HepG2 (cell line): ENCODE data around the gene DDAH1. TPM values are rescaled to one million over a fixed set of nuclear protein-coding genes. Genes with fewer than 3 reads are reported as not detected.

ENCODE experiments used
- CENPT ChIP-seq: sonication (generic); formaldehyde crosslinking; IDR thresholded peaks from 2 replicates; pipeline ENCODE4 v1.8.0; 2022; ENCODE audit warnings: low read depth, mild to moderate bottlenecking, moderate library complexity, missing genetic modification reagents
- ELF3 ChIP-seq: IDR thresholded peaks from 2 replicates; pipeline ENCODE4 v1.6.1; 2016; ENCODE audit warnings: missing genetic modification reagents, missing compliant biosample characterization
- RBFOX2 ChIP-seq: fragments of 200-400 bp; formaldehyde crosslinking; IDR thresholded peaks from 2 replicates; pipeline ENCODE4 v1.6.1; 2017; ENCODE audit warnings: low read depth, mild to moderate bottlenecking, low read length
- REPIN1 ChIP-seq: sonication (generic); formaldehyde crosslinking; IDR thresholded peaks from 2 replicates; pipeline ENCODE4 v1.8.0; 2022; ENCODE audit warnings: missing genetic modification reagents, low read depth, mild to moderate bottlenecking, borderline replicate concordance
- SMAD9 ChIP-seq: sonication (generic); formaldehyde crosslinking; IDR thresholded peaks from 2 replicates; pipeline ENCODE4 v1.5.1; 2020; ENCODE audit warnings: mild to moderate bottlenecking, missing genetic modification reagents
- SMARCC2 ChIP-seq: fragments of 450-650 bp; IDR thresholded peaks from 2 replicates; pipeline ENCODE4 v1.6.1; 2017; ENCODE audit warnings: antibody characterized with exemption, mild to moderate bottlenecking
- ZNF431 ChIP-seq: sonication (generic); formaldehyde crosslinking; IDR thresholded peaks from 2 replicates; pipeline ENCODE4 v1.9.0; 2022; ENCODE audit warnings: missing genetic modification reagents, low read depth, mild to moderate bottlenecking, borderline replicate concordance
- ZNF468 ChIP-seq: sonication (generic); formaldehyde crosslinking; IDR thresholded peaks from 2 replicates; pipeline ENCODE4 v1.8.0; 2022; ENCODE audit warnings: mild to moderate bottlenecking, moderate library complexity, missing genetic modification reagents
- polyA plus RNA-seq, 8 experiments: library from polyadenylated mRNA; depleted of rRNA in 3 of 8; stranded (reverse) in 7 of 8; unstranded in 1 of 8; fragments of >200 nt; fragmentation: Illumina TruSeq in 4 of 8; extraction: Trizol in 4 of 8; gene quantifications; 2 replicates each; pipeline versions ENCODE4 v1.2.1 to v1.2.3, GENCODE V29; 2011 to 2016; ENCODE audit warnings: low read depth in 4 of 8, missing spikeins in 1 of 8, mixed read lengths in 1 of 8; ENCODE audit not compliant: insufficient read depth in 1 of 8
- total RNA-seq, 5 experiments: library from RNA; depleted of rRNA; stranded (reverse); fragments of >200 nt; fragmentation: Illumina TruSeq; extraction: Trizol; gene quantifications; 2 replicates each; pipeline ENCODE4 v1.2.3, GENCODE V29; 2016; ENCODE audit warnings: low read depth in 1 of 5
- TF ChIP-seq, protein P1 (sequence below): sonication (generic); formaldehyde crosslinking; IDR thresholded peaks from 2 replicates; pipeline ENCODE4 v1.4.0; 2020; ENCODE audit warnings: missing genetic modification reagents
- TF ChIP-seq, protein P2 (sequence below): sonication (generic); formaldehyde crosslinking; IDR thresholded peaks from 2 replicates; pipeline ENCODE4 v1.4.0; 2020; ENCODE audit warnings: low read depth, mild to moderate bottlenecking, missing genetic modification reagents
- TF ChIP-seq, protein P3 (sequence below): sonication (generic); formaldehyde crosslinking; IDR thresholded peaks from 2 replicates; pipeline ENCODE4 v1.4.0; 2020; ENCODE audit warnings: missing genetic modification reagents
- TF ChIP-seq, protein P4 (sequence below): sonication (generic); formaldehyde crosslinking; IDR thresholded peaks from 2 replicates; pipeline ENCODE4 v1.8.1; 2023; ENCODE audit warnings: mild to moderate bottlenecking, inconsistent platforms, moderate library complexity, missing genetic modification reagents, borderline replicate concordance
- TF ChIP-seq, protein P5 (sequence below): IDR thresholded peaks from 2 replicates; pipeline ENCODE4 v1.6.1; 2016; ENCODE audit warnings: low read depth, borderline replicate concordance
- TF ChIP-seq, protein P6 (sequence below): sonication (generic); formaldehyde crosslinking; IDR thresholded peaks from 2 replicates; pipeline ENCODE4 v1.4.0; 2020; ENCODE audit warnings: missing genetic modification reagents, borderline replicate concordance
- TF ChIP-seq, protein P7 (sequence below): sonication (generic); formaldehyde crosslinking; IDR thresholded peaks from 2 replicates; pipeline ENCODE4 v1.4.0; 2020; ENCODE audit warnings: missing genetic modification reagents, borderline replicate concordance

DDAH1 gene
- total and polyA plus RNA-seq, 2 of the 13 experiments (the other 11 are each of a cell fraction or from before 2014, with no cell fraction given), result 39.7 to 64.4 TPM

DNA sequence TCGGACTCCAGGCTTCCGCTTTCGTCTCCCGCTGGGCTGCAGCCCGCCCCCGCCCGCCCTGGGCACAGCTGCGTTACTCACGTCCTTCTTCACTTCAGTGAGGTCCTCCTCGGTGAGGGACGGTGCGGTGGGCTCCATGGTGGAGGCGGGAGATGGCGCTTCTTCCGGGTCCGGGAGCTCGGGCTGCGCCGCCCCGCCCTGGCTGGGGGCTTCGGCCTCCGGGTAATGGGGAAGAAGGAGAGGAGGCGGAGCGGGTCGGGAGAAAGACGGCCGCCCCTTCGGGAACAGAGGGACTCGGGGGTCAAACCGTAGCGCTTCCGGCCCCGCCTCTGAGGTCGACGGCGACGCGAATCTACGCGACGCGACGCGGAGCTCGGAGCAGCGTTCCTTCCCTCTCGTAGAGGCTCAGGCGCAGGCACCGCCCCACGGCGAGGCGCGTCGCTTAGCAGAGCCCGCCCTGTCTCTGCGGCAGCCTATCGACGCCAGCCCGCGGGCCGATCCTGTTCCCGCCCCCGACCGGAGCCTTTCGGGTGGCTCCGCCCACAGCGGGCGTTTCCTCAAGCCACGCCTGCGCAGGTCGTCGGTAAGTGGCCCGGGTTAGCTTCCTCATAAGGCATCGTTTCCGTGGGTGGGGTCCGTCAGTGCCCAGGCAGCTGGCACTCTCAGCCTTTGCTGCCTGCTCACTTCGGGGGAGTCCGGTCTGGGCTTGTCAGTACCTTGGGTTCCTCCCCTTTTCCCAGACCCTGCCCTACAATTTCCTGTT, 188.6 kb downstream of the DDAH1 start, which contains the start of gene BCL10 (continued):
- TF ChIP-seq, protein P1, sequence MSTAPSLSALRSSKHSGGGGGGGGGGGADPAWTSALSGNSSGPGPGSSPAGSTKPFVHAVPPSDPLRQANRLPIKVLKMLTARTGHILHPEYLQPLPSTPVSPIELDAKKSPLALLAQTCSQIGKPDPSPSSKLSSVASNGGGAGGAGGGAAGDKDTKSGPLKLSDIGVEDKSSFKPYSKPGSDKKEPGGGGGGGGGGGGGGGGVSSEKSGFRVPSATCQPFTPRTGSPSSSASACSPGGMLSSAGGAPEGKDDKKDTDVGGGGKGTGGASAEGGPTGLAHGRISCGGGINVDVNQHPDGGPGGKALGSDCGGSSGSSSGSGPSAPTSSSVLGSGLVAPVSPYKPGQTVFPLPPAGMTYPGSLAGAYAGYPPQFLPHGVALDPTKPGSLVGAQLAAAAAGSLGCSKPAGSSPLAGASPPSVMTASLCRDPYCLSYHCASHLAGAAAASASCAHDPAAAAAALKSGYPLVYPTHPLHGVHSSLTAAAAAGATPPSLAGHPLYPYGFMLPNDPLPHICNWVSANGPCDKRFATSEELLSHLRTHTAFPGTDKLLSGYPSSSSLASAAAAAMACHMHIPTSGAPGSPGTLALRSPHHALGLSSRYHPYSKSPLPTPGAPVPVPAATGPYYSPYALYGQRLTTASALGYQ (CRISPR knock-in tag), result no peak
- TF ChIP-seq CENPT (CRISPR knock-in tag) (no peak), SMAD9 (no peak), RBFOX2 (peak; percentile 95), REPIN1 (0 out of 2 replicates have a peak, but pooled peaks have one; percentile 10), ELF3 (CRISPR knock-in tag) (peak; percentile 80), SMARCC2 (no peak), ZNF431 (CRISPR knock-in tag) (no peak; the same call in 1 of the 2 replicates), ZNF468 (CRISPR knock-in tag) (no peak)
- TF ChIP-seq, protein P2, sequence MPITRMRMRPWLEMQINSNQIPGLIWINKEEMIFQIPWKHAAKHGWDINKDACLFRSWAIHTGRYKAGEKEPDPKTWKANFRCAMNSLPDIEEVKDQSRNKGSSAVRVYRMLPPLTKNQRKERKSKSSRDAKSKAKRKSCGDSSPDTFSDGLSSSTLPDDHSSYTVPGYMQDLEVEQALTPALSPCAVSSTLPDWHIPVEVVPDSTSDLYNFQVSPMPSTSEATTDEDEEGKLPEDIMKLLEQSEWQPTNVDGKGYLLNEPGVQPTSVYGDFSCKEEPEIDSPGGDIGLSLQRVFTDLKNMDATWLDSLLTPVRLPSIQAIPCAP (CRISPR knock-in tag), result no peak
- TF ChIP-seq, protein P3, sequence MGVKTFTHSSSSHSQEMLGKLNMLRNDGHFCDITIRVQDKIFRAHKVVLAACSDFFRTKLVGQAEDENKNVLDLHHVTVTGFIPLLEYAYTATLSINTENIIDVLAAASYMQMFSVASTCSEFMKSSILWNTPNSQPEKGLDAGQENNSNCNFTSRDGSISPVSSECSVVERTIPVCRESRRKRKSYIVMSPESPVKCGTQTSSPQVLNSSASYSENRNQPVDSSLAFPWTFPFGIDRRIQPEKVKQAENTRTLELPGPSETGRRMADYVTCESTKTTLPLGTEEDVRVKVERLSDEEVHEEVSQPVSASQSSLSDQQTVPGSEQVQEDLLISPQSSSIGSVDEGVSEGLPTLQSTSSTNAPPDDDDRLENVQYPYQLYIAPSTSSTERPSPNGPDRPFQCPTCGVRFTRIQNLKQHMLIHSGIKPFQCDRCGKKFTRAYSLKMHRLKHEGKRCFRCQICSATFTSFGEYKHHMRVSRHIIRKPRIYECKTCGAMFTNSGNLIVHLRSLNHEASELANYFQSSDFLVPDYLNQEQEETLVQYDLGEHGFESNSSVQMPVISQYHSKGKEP (CRISPR knock-in tag), result no peak
- TF ChIP-seq, protein P4, sequence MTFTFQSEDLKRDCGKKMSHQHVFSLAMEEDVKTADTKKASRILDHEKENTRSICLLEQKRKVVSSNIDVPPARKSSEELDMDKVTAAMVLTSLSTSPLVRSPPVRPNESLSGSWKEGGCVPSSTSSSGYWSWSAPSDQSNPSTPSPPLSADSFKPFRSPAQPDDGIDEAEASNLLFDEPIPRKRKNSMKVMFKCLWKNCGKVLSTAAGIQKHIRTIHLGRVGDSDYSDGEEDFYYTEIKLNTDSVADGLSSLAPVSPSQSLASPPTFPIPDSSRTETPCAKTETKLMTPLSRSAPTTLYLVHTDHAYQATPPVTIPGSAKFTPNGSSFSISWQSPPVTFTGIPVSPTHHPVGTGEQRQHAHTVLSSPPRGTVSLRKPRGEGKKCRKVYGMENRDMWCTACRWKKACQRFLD (CRISPR knock-in tag), result no peak
- TF ChIP-seq, protein P5, sequence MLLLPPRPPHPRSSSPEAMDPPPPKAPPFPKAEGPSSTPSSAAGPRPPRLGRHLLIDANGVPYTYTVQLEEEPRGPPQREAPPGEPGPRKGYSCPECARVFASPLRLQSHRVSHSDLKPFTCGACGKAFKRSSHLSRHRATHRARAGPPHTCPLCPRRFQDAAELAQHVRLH, result peak; percentile 34; the same call in 1 of the 2 replicates
- TF ChIP-seq, protein P6, sequence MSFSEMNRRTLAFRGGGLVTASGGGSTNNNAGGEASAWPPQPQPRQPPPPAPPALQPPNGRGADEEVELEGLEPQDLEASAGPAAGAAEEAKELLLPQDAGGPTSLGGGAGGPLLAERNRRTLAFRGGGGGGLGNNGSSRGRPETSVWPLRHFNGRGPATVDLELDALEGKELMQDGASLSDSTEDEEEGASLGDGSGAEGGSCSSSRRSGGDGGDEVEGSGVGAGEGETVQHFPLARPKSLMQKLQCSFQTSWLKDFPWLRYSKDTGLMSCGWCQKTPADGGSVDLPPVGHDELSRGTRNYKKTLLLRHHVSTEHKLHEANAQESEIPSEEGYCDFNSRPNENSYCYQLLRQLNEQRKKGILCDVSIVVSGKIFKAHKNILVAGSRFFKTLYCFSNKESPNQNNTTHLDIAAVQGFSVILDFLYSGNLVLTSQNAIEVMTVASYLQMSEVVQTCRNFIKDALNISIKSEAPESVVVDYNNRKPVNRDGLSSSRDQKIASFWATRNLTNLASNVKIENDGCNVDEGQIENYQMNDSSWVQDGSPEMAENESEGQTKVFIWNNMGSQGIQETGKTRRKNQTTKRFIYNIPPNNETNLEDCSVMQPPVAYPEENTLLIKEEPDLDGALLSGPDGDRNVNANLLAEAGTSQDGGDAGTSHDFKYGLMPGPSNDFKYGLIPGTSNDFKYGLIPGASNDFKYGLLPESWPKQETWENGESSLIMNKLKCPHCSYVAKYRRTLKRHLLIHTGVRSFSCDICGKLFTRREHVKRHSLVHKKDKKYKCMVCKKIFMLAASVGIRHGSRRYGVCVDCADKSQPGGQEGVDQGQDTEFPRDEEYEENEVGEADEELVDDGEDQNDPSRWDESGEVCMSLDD (CRISPR knock-in tag), result no peak
- TF ChIP-seq, protein P7, sequence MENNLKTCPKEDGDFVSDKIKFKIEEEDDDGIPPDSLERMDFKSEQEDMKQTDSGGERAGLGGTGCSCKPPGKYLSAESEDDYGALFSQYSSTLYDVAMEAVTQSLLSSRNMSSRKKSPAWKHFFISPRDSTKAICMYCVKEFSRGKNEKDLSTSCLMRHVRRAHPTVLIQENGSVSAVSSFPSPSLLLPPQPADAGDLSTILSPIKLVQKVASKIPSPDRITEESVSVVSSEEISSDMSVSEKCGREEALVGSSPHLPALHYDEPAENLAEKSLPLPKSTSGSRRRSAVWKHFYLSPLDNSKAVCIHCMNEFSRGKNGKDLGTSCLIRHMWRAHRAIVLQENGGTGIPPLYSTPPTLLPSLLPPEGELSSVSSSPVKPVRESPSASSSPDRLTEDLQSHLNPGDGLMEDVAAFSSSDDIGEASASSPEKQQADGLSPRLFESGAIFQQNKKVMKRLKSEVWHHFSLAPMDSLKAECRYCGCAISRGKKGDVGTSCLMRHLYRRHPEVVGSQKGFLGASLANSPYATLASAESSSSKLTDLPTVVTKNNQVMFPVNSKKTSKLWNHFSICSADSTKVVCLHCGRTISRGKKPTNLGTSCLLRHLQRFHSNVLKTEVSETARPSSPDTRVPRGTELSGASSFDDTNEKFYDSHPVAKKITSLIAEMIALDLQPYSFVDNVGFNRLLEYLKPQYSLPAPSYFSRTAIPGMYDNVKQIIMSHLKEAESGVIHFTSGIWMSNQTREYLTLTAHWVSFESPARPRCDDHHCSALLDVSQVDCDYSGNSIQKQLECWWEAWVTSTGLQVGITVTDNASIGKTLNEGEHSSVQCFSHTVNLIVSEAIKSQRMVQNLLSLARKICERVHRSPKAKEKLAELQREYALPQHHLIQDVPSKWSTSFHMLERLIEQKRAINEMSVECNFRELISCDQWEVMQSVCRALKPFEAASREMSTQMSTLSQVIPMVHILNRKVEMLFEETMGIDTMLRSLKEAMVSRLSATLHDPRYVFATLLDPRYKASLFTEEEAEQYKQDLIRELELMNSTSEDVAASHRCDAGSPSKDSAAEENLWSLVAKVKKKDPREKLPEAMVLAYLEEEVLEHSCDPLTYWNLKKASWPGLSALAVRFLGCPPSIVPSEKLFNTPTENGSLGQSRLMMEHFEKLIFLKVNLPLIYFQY, result no peak
